MM.1S (cell line): ENCODE data around the gene DRC7.

Experiments
- DNase-seq: peaks from one replicate; pipeline ENCODE4 v3.0.0-alpha.2; 2015
- H2AFZ ChIP-seq: fragments of 300-600 bp; sonication (generic); 2 replicates; pipeline ENCODE4 v1.6.0; 2016; ENCODE audit warnings: antibody characterized with exemption, low read length
- H3F3A ChIP-seq: fragments of 300-600 bp; sonication (generic); 2 replicates; pipeline ENCODE4 v1.6.1; 2016; ENCODE audit warnings: mild to moderate bottlenecking, antibody characterized with exemption, low read length, moderate library complexity, mixed read lengths; ENCODE audit not compliant: insufficient read depth
- H3K27ac ChIP-seq: fragments of 300-600 bp; sonication (generic); 2 replicates; pipeline ENCODE4 v1.5.1; 2016; ENCODE audit warnings: mild to moderate bottlenecking, low read length
- H3K27me3 ChIP-seq: fragments of 300-600 bp; sonication (generic); replicated peaks from 2 replicates; pipeline ENCODE4 v1.6.0; 2016; ENCODE audit warnings: low read length; ENCODE audit not compliant: insufficient read depth
- H3K36me3 ChIP-seq: fragments of 300-600 bp; sonication (generic); replicated peaks from 2 replicates; pipeline ENCODE4 v1.6.1; 2016; ENCODE audit warnings: mild to moderate bottlenecking, low read length, mixed read lengths; ENCODE audit not compliant: insufficient read depth
- H3K4me1 ChIP-seq: fragments of 300-600 bp; sonication (generic); 2 replicates; pipeline ENCODE4 v1.6.1; 2016; ENCODE audit warnings: low read length, mixed read lengths
- H3K4me2 ChIP-seq: fragments of 300-600 bp; sonication (generic); 2 replicates; pipeline ENCODE4 v1.6.0; 2016; ENCODE audit warnings: low read depth, low read length
- H3K4me3 ChIP-seq: fragments of 300-600 bp; sonication (generic); 2 replicates; pipeline ENCODE4 v1.5.1; 2016; ENCODE audit warnings: low read length, mixed read lengths
- H3K79me2 ChIP-seq: fragments of 300-600 bp; sonication (generic); 2 replicates; pipeline ENCODE4 v1.6.1; 2016; ENCODE audit warnings: mixed run types, low read length, mixed read lengths
- H3K9ac ChIP-seq: fragments of 300-600 bp; sonication (generic); 2 replicates; pipeline ENCODE4 v1.6.1; 2016; ENCODE audit warnings: low read length, mixed read lengths
- H3K9me2 ChIP-seq: fragments of 300-600 bp; sonication (generic); replicated peaks from 2 replicates; pipeline ENCODE4 v1.6.1; 2016; ENCODE audit warnings: mild to moderate bottlenecking, low read length, mixed read lengths; ENCODE audit not compliant: insufficient read depth
- H3K9me3 ChIP-seq: fragments of 300-600 bp; sonication (generic); replicated peaks from 2 replicates; pipeline ENCODE4 v1.6.1; 2016; ENCODE audit warnings: mild to moderate bottlenecking, low read length, mixed read lengths; ENCODE audit not compliant: insufficient read depth
- H4K20me1 ChIP-seq: fragments of 300-600 bp; sonication (generic); 2 replicates; pipeline ENCODE4 v1.6.1; 2016; ENCODE audit warnings: mild to moderate bottlenecking, low read length, moderate library complexity, mixed read lengths; ENCODE audit not compliant: insufficient read depth
- EZH2 ChIP-seq: fragments of 300-600 bp; sonication (generic); optimal IDR thresholded peaks from 2 replicates; pipeline ENCODE3; 2017; ENCODE audit warnings: low read depth, mild to moderate bottlenecking, antibody characterized with exemption, low read length, mixed read lengths
- EZH2phosphoT487 ChIP-seq: fragments of 300-600 bp; sonication (generic); IDR thresholded peaks from 2 replicates; pipeline ENCODE4 v1.6.1; 2018; ENCODE audit warnings: antibody characterized with exemption, low read length
- TF ChIP-seq, protein P1 (sequence below): fragments of 300-600 bp; sonication (generic); IDR thresholded peaks from 2 replicates; pipeline ENCODE4 v1.5.1; 2016; ENCODE audit warnings: antibody characterized with exemption, low read length, mixed read lengths

DRC7 gene

DNA sequence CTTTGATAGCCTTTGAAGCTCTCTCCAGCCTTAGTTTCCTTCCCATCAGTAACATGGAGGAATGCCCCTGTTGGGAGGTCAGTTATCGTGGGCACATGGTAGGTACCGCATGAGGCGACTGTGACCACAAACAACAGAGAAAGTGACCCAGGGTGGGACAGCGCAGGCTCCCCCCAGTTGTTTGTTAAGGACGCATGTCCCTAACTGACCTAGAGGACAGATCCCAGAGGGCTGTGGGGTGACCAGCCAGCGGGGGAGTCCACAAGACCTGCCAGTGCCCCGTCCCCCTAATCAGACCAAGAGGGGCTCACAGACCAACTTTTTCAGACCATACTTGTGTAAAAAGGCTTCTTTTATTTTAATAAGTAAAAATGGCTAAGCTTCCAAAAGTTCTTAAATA lies 63.3 kb downstream of the DRC7 start:
- Histone ChIP-seq H2AFZ (no peak overlapping the region), H3K27ac (no peak overlapping the region), H3K4me1 (no peaks in the 10 kb centered on the region), H4K20me1 (no peaks in the 10 kb centered on the region), H3F3A (no peaks in the 10 kb centered on the region), H3K36me3 (no peaks in the 10 kb centered on the region), H3K4me3 (no peak overlapping the region), H3K9me2 (no peaks in the 10 kb centered on the region), H3K9me3 (no peaks in the 10 kb centered on the region), H3K27me3 (no peaks in the 10 kb centered on the region), H3K79me2 (no peaks in the 10 kb centered on the region), H3K9ac (no peak overlapping the region), H3K4me2 (no peak overlapping the region)
- no peak for DNase-seq
- TF ChIP-seq EZH2 (no peak), EZH2phosphoT487 (no peak)
- TF ChIP-seq, protein P1, sequence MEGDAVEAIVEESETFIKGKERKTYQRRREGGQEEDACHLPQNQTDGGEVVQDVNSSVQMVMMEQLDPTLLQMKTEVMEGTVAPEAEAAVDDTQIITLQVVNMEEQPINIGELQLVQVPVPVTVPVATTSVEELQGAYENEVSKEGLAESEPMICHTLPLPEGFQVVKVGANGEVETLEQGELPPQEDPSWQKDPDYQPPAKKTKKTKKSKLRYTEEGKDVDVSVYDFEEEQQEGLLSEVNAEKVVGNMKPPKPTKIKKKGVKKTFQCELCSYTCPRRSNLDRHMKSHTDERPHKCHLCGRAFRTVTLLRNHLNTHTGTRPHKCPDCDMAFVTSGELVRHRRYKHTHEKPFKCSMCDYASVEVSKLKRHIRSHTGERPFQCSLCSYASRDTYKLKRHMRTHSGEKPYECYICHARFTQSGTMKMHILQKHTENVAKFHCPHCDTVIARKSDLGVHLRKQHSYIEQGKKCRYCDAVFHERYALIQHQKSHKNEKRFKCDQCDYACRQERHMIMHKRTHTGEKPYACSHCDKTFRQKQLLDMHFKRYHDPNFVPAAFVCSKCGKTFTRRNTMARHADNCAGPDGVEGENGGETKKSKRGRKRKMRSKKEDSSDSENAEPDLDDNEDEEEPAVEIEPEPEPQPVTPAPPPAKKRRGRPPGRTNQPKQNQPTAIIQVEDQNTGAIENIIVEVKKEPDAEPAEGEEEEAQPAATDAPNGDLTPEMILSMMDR = no peak

DNA sequence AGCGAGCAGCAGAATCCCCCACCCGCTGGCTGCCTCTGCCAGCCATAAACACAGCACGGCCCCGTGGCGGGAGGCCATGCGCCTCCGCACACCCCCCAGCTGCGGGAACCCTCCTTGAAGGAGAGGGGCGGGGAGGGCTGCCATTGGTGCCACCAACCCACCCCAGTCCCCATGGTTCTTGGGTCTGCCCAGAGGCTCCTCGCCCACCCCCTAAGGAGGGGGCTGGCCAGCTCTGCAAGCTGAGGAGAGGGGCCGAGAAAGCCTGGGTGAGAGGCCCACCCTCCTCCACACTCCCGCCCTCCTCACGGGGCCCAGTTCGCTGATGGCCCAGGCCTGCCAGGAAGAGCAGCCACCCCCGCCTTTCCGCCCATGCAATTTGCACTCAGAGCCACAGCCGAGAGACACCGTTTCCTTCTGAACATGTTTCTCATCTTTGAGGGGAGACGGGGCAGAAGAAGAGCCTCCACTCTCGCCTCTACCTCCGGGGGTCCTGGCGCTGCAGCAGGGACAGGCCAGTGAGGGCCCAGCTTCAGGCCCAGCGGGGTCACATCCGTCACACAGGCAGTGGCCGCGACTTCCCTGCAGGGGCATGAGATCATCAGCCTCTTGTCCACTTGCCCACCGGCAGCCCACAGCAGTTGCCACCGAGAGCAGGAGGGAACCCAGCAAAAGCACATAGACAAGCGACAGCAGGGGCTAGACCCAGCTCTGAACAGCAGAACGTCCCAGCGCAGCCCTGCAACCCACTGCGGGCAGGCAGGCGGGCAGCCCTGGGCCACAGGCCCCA lies 63.9 kb downstream of the DRC7 start:
- Histone ChIP-seq H3K9me3 (no peaks in the 10 kb centered on the region), H3K9me2 (no peaks in the 10 kb centered on the region), H3K4me2 (no peak overlapping the region), H3K79me2 (no peaks in the 10 kb centered on the region), H3K27me3 (no peaks in the 10 kb centered on the region), H4K20me1 (no peaks in the 10 kb centered on the region), H3K4me1 (no peaks in the 10 kb centered on the region), H2AFZ (no peak overlapping the region), H3K4me3 (no peak overlapping the region), H3F3A (no peaks in the 10 kb centered on the region), H3K9ac (no peak overlapping the region), H3K36me3 (no peaks in the 10 kb centered on the region), H3K27ac (no peak overlapping the region)
- no peak for TF ChIP-seq EZH2
- TF ChIP-seq, protein P1 = no peak
- no peak for TF ChIP-seq EZH2phosphoT487
- no peak for DNase-seq

DNA sequence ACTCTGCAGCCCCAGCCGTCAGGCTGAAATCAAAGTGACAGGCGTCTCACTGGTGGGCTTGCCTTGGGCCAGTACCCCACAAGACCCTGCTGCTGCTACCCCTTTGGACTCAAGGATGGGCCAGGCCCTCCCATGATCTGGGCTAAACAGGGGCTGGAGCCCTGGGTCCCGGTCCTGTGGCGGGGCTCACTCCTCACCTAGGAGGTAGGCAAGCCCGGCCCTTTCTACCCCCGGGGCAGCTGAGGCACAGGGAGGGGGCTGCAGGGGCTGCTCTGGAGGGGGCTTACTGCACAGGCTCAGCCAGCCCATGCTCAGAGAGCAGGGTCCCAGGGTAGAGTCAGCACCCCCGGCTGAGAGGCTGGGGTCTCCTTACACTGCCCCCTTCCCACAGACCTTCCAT lies 64.5 kb downstream of the DRC7 start:
- Histone ChIP-seq H3K4me2 (no peak overlapping the region), H3K36me3 (no peaks in the 10 kb centered on the region), H3K9ac (no peak overlapping the region), H3K9me3 (no peaks in the 10 kb centered on the region), H3K27me3 (no peaks in the 10 kb centered on the region), H3K4me3 (no peak overlapping the region), H3K9me2 (no peaks in the 10 kb centered on the region), H3K27ac (no peak overlapping the region), H3K79me2 (no peaks in the 10 kb centered on the region), H3F3A (no peaks in the 10 kb centered on the region), H4K20me1 (no peaks in the 10 kb centered on the region), H3K4me1 (no peaks in the 10 kb centered on the region), H2AFZ (no peak overlapping the region)
- DNase-seq = no peak
- TF ChIP-seq, protein P1 = no peak
- TF ChIP-seq EZH2 (no peak), EZH2phosphoT487 (no peak)
